ENCODE data around the gene MTUS2.

- no peak for TF ChIP-seq CTCF (IDR thresholded peaks at IDR 0.05)
- no peak for TF ChIP-seq ZFX (IDR thresholded peaks at IDR 0.05; ENCODE audit: borderline replicate concordance)
Measured at GRCh38 chr13:28885181-28885580, 65.0 kb downstream of the MTUS2 start.

All from 22Rv1 (cell line).